ENCODE results near the gene EPB41L4B.

EPB41L4B gene

DNA sequence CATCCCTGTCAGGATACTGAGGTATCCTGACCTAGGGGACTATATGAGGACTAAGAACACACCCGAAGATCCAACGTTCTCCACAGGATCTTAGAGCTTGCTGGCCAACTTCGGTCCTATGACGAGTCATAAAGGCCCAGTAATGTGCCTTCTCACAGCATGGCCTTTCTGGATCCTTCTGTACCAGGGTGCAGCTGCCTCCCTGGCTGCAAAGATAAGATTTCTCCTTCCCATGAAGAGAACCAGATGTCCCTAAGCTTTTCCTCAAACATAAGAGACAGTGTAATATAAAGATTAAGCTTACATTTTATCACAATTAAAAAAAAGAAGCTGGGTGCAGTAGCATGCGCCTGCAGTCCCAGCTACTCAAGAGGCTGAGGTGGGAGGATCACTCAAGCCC, 18.3 kb downstream of the EPB41L4B start:
- CTCF ChIA-PET: interaction anchor here (1.0 kb wide), 1 partner anchor 22 kb away, joined by 6 read pairs; no protein-coding TSS in a partner anchor
- POLR2A ChIA-PET: no interaction called here

More for the DNA sequence above, 18.3 kb downstream of the EPB41L4B start:
- Histone ChIP-seq H3K4me3 (ENCODE audit: low read depth, low read length) (no peak overlapping the region), H3K36me3 (ENCODE audit: control insufficient read depth in 2 of 2, insufficient read depth in 1 of 2, low read length in 2 of 2) (no peaks in the 10 kb centered on the region), H3K27ac (ENCODE audit: extremely low read depth, low read depth, low read length) (no peak overlapping the region), H3K4me1 (ENCODE audit: control insufficient read depth, insufficient read depth, low read length) (0 out of 2 replicates have a peak, but pooled peaks cover 6% of the 10 kb centered on the region), H3K9me3 (ENCODE audit: control insufficient read depth, insufficient read depth, low read depth, low read length) (no peaks in the 10 kb centered on the region)
- TF ChIP-seq ZNF341 (tag by site-specific recombination; IDR thresholded peaks at IDR 0.05; ENCODE audit: low read depth): no peak
- no peak for TF ChIP-seq ZNF621 (tag by site-specific recombination; IDR thresholded peaks at IDR 0.05)
- TF ChIP-seq REPIN1 (tag by site-specific recombination; IDR thresholded peaks at IDR 0.05; ENCODE audit: low read depth): no peak
- no peak for TF ChIP-seq GLI2 (tag by site-specific recombination; IDR thresholded peaks at IDR 0.05; ENCODE audit: borderline replicate concordance, low read depth)
- TF ChIP-seq, protein P1, sequence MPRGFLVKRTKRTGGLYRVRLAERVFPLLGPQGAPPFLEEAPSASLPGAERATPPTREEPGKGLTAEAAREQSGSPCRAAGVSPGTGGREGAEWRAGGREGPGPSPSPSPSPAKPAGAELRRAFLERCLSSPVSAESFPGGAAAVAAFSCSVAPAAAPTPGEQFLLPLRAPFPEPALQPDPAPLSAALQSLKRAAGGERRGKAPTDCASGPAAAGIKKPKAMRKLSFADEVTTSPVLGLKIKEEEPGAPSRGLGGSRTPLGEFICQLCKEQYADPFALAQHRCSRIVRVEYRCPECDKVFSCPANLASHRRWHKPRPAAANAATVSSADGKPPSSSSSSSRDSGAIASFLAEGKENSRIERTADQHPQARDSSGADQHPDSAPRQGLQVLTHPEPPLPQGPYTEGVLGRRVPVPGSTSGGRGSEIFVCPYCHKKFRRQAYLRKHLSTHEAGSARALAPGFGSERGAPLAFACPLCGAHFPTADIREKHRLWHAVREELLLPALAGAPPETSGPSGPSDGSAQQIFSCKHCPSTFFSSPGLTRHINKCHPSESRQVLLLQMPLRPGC (tag by site-specific recombination; IDR thresholded peaks at IDR 0.05): no peak
- TF ChIP-seq, protein P2, sequence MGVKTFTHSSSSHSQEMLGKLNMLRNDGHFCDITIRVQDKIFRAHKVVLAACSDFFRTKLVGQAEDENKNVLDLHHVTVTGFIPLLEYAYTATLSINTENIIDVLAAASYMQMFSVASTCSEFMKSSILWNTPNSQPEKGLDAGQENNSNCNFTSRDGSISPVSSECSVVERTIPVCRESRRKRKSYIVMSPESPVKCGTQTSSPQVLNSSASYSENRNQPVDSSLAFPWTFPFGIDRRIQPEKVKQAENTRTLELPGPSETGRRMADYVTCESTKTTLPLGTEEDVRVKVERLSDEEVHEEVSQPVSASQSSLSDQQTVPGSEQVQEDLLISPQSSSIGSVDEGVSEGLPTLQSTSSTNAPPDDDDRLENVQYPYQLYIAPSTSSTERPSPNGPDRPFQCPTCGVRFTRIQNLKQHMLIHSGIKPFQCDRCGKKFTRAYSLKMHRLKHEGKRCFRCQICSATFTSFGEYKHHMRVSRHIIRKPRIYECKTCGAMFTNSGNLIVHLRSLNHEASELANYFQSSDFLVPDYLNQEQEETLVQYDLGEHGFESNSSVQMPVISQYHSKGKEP (tag by site-specific recombination; IDR thresholded peaks at IDR 0.05): no peak
- TF ChIP-seq SCRT2 (tag by site-specific recombination; IDR thresholded peaks at IDR 0.05): no peak
- TF ChIP-seq BCL11B (tag by site-specific recombination; IDR thresholded peaks at IDR 0.05; ENCODE audit: low read depth): no peak
- TF ChIP-seq KLF8 (tag by site-specific recombination; IDR thresholded peaks at IDR 0.05): no peak
- TF ChIP-seq, protein P3, sequence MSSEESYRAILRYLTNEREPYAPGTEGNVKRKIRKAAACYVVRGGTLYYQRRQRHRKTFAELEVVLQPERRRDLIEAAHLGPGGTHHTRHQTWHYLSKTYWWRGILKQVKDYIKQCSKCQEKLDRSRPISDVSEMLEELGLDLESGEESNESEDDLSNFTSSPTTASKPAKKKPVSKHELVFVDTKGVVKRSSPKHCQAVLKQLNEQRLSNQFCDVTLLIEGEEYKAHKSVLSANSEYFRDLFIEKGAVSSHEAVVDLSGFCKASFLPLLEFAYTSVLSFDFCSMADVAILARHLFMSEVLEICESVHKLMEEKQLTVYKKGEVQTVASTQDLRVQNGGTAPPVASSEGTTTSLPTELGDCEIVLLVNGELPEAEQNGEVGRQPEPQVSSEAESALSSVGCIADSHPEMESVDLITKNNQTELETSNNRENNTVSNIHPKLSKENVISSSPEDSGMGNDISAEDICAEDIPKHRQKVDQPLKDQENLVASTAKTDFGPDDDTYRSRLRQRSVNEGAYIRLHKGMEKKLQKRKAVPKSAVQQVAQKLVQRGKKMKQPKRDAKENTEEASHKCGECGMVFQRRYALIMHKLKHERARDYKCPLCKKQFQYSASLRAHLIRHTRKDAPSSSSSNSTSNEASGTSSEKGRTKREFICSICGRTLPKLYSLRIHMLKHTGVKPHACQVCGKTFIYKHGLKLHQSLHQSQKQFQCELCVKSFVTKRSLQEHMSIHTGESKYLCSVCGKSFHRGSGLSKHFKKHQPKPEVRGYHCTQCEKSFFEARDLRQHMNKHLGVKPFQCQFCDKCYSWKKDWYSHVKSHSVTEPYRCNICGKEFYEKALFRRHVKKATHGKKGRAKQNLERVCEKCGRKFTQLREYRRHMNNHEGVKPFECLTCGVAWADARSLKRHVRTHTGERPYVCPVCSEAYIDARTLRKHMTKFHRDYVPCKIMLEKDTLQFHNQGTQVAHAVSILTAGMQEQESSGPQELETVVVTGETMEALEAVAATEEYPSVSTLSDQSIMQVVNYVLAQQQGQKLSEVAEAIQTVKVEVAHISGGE (tag by site-specific recombination; conservative IDR thresholded peaks at IDR 0.05; ENCODE audit: low read depth): no peak
- no peak for TF ChIP-seq ZIC2 (tag by site-specific recombination; IDR thresholded peaks at IDR 0.05)
- no peak for TF ChIP-seq ZNF658 (tag by site-specific recombination; IDR thresholded peaks at IDR 0.05)
- TF ChIP-seq ZNF214 (tag by site-specific recombination; IDR thresholded peaks at IDR 0.05; ENCODE audit: borderline replicate concordance): no peak
- TF ChIP-seq ZNF366 (tag by site-specific recombination; conservative IDR thresholded peaks at IDR 0.05): no peak
- no peak for TF ChIP-seq ZNF433 (tag by site-specific recombination; IDR thresholded peaks at IDR 0.05; ENCODE audit: low read depth)
- TF ChIP-seq, protein P4, sequence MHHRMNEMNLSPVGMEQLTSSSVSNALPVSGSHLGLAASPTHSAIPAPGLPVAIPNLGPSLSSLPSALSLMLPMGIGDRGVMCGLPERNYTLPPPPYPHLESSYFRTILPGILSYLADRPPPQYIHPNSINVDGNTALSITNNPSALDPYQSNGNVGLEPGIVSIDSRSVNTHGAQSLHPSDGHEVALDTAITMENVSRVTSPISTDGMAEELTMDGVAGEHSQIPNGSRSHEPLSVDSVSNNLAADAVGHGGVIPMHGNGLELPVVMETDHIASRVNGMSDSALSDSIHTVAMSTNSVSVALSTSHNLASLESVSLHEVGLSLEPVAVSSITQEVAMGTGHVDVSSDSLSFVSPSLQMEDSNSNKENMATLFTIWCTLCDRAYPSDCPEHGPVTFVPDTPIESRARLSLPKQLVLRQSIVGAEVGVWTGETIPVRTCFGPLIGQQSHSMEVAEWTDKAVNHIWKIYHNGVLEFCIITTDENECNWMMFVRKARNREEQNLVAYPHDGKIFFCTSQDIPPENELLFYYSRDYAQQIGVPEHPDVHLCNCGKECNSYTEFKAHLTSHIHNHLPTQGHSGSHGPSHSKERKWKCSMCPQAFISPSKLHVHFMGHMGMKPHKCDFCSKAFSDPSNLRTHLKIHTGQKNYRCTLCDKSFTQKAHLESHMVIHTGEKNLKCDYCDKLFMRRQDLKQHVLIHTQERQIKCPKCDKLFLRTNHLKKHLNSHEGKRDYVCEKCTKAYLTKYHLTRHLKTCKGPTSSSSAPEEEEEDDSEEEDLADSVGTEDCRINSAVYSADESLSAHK (tag by site-specific recombination; IDR thresholded peaks at IDR 0.05): no peak
- no peak for TF ChIP-seq ZNF76 (tag by site-specific recombination; IDR thresholded peaks at IDR 0.05; ENCODE audit: borderline replicate concordance, low read depth)
- TF ChIP-seq, protein P5, sequence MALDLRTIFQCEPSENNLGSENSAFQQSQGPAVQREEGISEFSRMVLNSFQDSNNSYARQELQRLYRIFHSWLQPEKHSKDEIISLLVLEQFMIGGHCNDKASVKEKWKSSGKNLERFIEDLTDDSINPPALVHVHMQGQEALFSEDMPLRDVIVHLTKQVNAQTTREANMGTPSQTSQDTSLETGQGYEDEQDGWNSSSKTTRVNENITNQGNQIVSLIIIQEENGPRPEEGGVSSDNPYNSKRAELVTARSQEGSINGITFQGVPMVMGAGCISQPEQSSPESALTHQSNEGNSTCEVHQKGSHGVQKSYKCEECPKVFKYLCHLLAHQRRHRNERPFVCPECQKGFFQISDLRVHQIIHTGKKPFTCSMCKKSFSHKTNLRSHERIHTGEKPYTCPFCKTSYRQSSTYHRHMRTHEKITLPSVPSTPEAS (tag by site-specific recombination; IDR thresholded peaks at IDR 0.05): no peak

All from HEK293 (cell line).